Central memory CD8-positive, alpha-beta T cell (primary cell): ENCODE results near the gene SLC19A3.
"Not testable (repeated sequence)": the region's sequence is repeated elsewhere in the genome, so short reads cannot be mapped to it uniquely, and the experiment has no call there.

Source experiments
- ATAC-seq: fragments of 150-1000 bp; cut with Tn5 transposase; replicated peaks from 2 replicates; pipeline ENCODE4 v1.10.0; 2022; ENCODE audit warnings: mild to moderate bottlenecking, moderate FRiP score, moderate number of reproducible peaks; ENCODE audit not compliant: poor library complexity, severe bottlenecking; ENCODE audit errors: extremely low read depth
- DNase-seq, 2 donors: peaks; one replicate each; pipeline ENCODE4 v3.0.0; 2021; ENCODE audit warnings: low spot score in 2 of 2
- H3K27ac Mint-ChIP-seq: one replicate; pipeline ENCODE4 v1.8.0; 2022; ENCODE audit warnings: low read depth, mild to moderate bottlenecking, moderate library complexity, mixed read lengths
- H3K27me3 Mint-ChIP-seq: one replicate; pipeline ENCODE4 v1.8.0; 2022; ENCODE audit warnings: mixed read lengths
- H3K36me3 Mint-ChIP-seq: one replicate; pipeline ENCODE4 v1.8.0; 2022; ENCODE audit warnings: mild to moderate bottlenecking, moderate library complexity, mixed read lengths; ENCODE audit not compliant: insufficient read depth
- H3K4me1 Mint-ChIP-seq: one replicate; pipeline ENCODE4 v1.8.0; 2022; ENCODE audit warnings: mixed read lengths
- H3K4me3 Mint-ChIP-seq: one replicate; pipeline ENCODE4 v1.8.0; 2022; ENCODE audit warnings: mild to moderate bottlenecking, moderate library complexity, mixed read lengths
- H3K9me3 Mint-ChIP-seq: one replicate; pipeline ENCODE4 v1.8.0; 2022; ENCODE audit warnings: mixed read lengths

SLC19A3 gene

GRCh38 chr2:227724394-227725039, 6.7 kb upstream of the SLC19A3 start, which contains the start of gene SCYGR6:
Gene SCYGR6, minus strand, starts transcription at chr2:227724757. Its CDS starts 0 bp downstream, at chr2:227724757.
- Mint-ChIP-seq H3K27me3 (peaks cover 37% of the 10 kb centered on the region), H3K9me3 (no peaks in the 10 kb centered on the region), H3K27ac (no peak within 1 kb of the TSS), H3K4me3 (no peak within 1 kb of the TSS), H3K4me1 (no peaks in the 10 kb centered on the region), H3K36me3 (no peaks in the 10 kb centered on the region)
- no peak for DNase-seq
- ATAC-seq, result no peak

DNA sequence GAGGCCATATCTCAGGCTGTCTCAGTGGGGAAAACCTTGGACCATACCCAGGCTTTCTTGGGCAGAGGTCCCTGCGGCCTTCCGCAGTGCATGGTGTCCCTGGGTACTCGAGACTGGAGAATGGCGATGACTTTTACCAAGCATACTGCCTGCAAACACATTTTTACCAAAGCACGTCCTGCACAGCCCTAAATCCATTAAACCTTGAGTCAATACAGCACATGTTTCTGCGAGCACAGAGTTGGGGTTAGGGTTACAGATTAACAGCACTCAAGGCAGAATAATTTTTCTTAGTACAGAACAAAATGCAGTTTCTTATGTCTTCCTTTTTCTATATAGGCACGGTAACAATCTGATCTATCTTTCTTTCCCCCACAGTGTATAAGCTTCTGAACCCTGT, 5.0 kb upstream of the SLC19A3 start:
- not testable (repeated sequence) for H3K27ac Mint-ChIP-seq, H3K4me3 Mint-ChIP-seq, DNase-seq, H3K36me3 Mint-ChIP-seq, H3K9me3 Mint-ChIP-seq, ATAC-seq, H3K4me1 Mint-ChIP-seq
- peaks cover 33% of the 10 kb centered on the region for H3K27me3 Mint-ChIP-seq

DNA sequence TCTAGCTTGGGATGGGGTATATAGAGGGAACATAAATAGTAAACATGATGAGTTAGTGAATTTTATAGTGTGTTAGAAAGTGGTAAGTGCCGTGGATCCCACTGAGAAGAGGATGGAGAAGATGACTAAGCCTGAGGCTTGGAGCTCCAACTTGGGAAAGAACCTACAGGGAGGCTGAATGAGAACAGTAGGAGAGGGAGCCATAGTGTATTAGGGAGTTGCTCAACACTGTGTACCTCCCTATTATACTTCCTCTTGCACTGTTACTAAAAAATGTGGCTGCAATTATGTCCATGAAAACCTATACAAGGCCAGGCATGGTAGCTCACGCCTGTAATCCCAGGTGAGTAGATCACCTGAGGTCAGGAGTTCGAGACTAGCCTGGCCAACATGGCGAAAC, 2.9 kb upstream of the SLC19A3 start:
- Mint-ChIP-seq H3K4me1 (no peaks in the 10 kb centered on the region), H3K4me3 (no peak overlapping the region), H3K27ac (no peak overlapping the region), H3K27me3 (peaks cover 43% of the 10 kb centered on the region), H3K9me3 (no peaks in the 10 kb centered on the region), H3K36me3 (no peaks in the 10 kb centered on the region)
- DNase-seq, result no peak
- no peak for ATAC-seq

- Mint-ChIP-seq H3K4me1 (no peaks in the 10 kb centered on the region), H3K4me3 (no peak overlapping the region), H3K9me3 (no peaks in the 10 kb centered on the region), H3K27me3 (peaks cover 43% of the 10 kb centered on the region), H3K36me3 (no peaks in the 10 kb centered on the region), H3K27ac (no peak overlapping the region)
- DNase-seq, result no peak
- ATAC-seq, result no peak
Measured at GRCh38 chr2:227719641-227720040, 1.8 kb upstream of the SLC19A3 start.

DNA sequence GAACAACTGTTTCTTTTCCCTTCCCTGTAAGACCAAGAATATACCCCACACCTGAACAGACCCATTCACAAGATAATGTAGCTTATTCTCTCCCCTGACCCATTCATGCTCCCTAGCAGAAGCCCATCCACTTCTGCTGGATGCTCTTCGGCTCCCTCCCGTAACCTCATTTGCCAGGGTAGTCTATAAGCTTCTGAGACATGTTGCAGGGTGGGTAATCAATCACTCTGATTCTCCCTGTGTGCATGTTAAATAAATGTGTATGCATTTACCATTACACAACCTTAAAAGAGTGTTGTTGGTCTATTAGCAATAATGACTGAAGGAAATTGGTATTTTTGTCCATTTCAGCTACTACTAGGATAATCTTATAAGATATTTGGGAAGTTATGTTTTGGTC, 1.3 kb downstream of the SLC19A3 start:
- Mint-ChIP-seq H3K9me3 (no peaks in the 10 kb centered on the region), H3K27me3 (peaks cover 19% of the 10 kb centered on the region), H3K4me3 (no peak overlapping the region), H3K27ac (no peak overlapping the region), H3K4me1 (no peaks in the 10 kb centered on the region), H3K36me3 (no peaks in the 10 kb centered on the region)
- ATAC-seq (no peak), DNase-seq (no peak)

- no peak for ATAC-seq
- peaks cover 20% of the 10 kb centered on the region for H3K27me3 Mint-ChIP-seq
- no peak overlapping the region for H3K27ac Mint-ChIP-seq
- H3K4me3 Mint-ChIP-seq, result no peak overlapping the region
- no peaks in the 10 kb centered on the region for H3K4me1 Mint-ChIP-seq
- H3K36me3 Mint-ChIP-seq, result no peaks in the 10 kb centered on the region
- no peaks in the 10 kb centered on the region for H3K9me3 Mint-ChIP-seq
- no peak for DNase-seq
Measured at GRCh38 chr2:227713291-227713690, 4.5 kb downstream of the SLC19A3 start.

DNA sequence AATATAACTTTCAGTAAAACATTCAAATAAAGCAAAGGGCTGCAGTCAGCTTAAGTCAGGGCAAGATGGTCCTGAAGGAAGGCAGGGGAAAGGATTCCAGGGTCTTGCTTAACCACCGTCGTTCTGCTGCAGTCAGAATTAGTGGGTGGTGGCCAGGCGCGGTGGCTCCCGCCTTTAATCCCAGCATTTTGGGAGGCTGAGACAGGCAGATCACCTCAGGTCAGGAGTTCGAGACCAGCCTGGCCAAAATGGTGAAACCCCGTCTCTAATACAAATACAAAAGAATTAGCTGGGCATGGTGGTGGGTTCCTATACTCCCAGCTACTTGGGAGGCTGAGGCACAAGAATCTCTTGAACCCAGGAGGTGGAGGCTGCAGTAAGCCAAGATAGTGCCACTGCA, 6.8 kb downstream of the SLC19A3 start:
- Mint-ChIP-seq H3K27ac (no peak overlapping the region), H3K4me3 (no peak overlapping the region), H3K27me3 (peaks cover 16% of the 10 kb centered on the region), H3K9me3 (no peaks in the 10 kb centered on the region), H3K4me1 (no peaks in the 10 kb centered on the region), H3K36me3 (no peaks in the 10 kb centered on the region)
- ATAC-seq, result no peak
- DNase-seq, result no peak

GRCh38 chr2:227707390-227707789, 10.4 kb downstream of the SLC19A3 start:
- no peaks in the 10 kb centered on the region for H3K4me1 Mint-ChIP-seq
- DNase-seq, result no peak
- no peaks in the 10 kb centered on the region for H3K9me3 Mint-ChIP-seq
- no peak overlapping the region for H3K4me3 Mint-ChIP-seq
- no peaks in the 10 kb centered on the region for H3K36me3 Mint-ChIP-seq
- H3K27me3 Mint-ChIP-seq, result peaks cover 35% of the 10 kb centered on the region
- no peak overlapping the region for H3K27ac Mint-ChIP-seq
- no peak for ATAC-seq

DNA sequence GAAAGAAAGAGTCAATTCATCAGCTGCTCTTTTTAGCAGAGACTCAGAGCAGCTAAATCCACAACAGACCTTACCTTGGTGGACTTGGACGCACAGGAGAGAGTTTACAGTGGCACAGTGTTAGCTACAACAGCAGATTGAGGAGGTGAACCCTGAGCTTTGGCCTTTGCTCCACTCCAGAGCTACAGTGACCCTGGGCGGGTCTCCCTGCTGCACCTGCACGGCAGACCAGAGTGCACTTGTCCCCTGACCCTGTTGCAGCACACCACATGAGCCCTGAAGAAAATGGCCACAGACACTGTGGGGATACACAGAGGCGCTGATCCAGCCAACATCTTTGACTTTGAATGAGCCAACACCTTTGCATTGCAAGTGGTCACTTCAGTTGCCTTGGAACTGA, 11.0 kb downstream of the SLC19A3 start:
- Mint-ChIP-seq H3K9me3 (no peaks in the 10 kb centered on the region), H3K27me3 (peaks cover 40% of the 10 kb centered on the region), H3K27ac (no peak overlapping the region), H3K4me3 (no peak overlapping the region), H3K4me1 (no peaks in the 10 kb centered on the region), H3K36me3 (no peaks in the 10 kb centered on the region)
- ATAC-seq (no peak), DNase-seq (no peak)

DNA sequence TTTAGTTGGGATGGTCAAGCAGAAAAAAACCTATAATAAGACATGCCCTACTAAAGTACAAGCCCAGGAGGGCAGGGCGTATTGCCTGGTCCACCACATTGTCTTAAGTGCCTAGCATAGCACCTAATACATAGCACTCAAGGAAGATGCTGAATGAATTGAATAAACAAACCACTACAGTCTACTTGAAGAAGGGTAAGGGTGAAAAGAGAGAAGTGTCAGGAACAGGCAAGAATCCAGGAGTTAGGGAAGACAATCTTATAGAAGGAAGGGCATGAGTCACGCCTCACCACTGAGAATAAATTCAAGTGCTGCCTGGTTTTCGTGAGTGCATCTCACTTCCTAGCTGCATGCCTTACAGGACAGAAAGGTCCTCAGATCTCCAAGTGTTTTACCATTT, 13.9 kb downstream of the SLC19A3 start:
- DNase-seq, result no peak
- H3K36me3 Mint-ChIP-seq, result no peaks in the 10 kb centered on the region
- no peak overlapping the region for H3K27ac Mint-ChIP-seq
- peaks cover 39% of the 10 kb centered on the region for H3K27me3 Mint-ChIP-seq
- no peaks in the 10 kb centered on the region for H3K4me1 Mint-ChIP-seq
- ATAC-seq, result no peak
- H3K9me3 Mint-ChIP-seq, result no peaks in the 10 kb centered on the region
- no peak overlapping the region for H3K4me3 Mint-ChIP-seq

DNA sequence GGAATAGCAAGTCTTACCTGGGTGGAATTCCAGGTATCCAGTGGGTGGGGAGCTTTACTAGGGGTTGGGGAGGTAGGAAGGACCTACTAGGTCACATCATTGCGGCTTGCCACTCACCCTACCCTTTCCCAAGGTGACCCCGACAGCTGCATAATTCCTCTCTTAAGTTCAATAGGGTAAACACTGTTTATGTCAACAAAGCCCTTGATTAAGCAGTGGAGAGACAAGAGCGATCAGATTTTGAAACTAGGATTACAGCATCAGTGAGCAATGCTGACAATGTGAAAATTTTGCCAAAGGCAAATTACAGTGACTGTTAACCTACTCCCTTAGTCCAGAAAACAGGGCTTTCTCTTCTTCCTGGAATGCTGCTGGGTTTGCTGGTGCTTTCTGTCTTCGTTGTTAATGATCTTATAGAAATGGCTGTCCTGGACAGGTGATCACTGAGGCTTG, 14.5 kb downstream of the SLC19A3 start:
- Mint-ChIP-seq H3K4me3 (no peak overlapping the region), H3K27me3 (peaks cover 41% of the 10 kb centered on the region), H3K27ac (no peak overlapping the region), H3K4me1 (no peaks in the 10 kb centered on the region), H3K36me3 (no peaks in the 10 kb centered on the region), H3K9me3 (no peaks in the 10 kb centered on the region)
- ATAC-seq (no peak), DNase-seq (no peak)

GRCh38 chr2:227701556-227701955, 16.3 kb downstream of the SLC19A3 start:
- Mint-ChIP-seq H3K27ac (no peak overlapping the region), H3K4me3 (no peak overlapping the region), H3K36me3 (no peaks in the 10 kb centered on the region), H3K4me1 (no peaks in the 10 kb centered on the region), H3K9me3 (no peaks in the 10 kb centered on the region), H3K27me3 (peaks cover 41% of the 10 kb centered on the region)
- DNase-seq, result no peak
- ATAC-seq, result no peak

GRCh38 chr2:227696990-227697679, 20.7 kb downstream of the SLC19A3 start:
- no peak overlapping the region for H3K4me3 Mint-ChIP-seq
- ATAC-seq (no peak), DNase-seq (no peak)
- H3K9me3 Mint-ChIP-seq, result no peaks in the 10 kb centered on the region
- H3K4me1 Mint-ChIP-seq, result no peaks in the 10 kb centered on the region
- no peak overlapping the region for H3K27ac Mint-ChIP-seq
- no peaks in the 10 kb centered on the region for H3K36me3 Mint-ChIP-seq
- peaks cover 30% of the 10 kb centered on the region for H3K27me3 Mint-ChIP-seq
